Measurements from ENCODE around the gene SPON1.
A peak's percentile ranks its signal among the peaks of the same experiment; 100 is the strongest.

Gene SPON1

GRCh38 chr11:14304601-14305000 lies 342.1 kb downstream of the SPON1 start:
- no peak for TF ChIP-seq CTCF (IDR thresholded peaks at IDR 0.05)
- TF ChIP-seq ZFX (IDR thresholded peaks at IDR 0.05; ENCODE audit: borderline replicate concordance) = no peak
- H3K27ac ChIP-seq = no peak overlapping the region

- no peak for TF ChIP-seq ZFX (IDR thresholded peaks at IDR 0.05; ENCODE audit: borderline replicate concordance)
- no peak for TF ChIP-seq CTCF (IDR thresholded peaks at IDR 0.05)
- H3K27ac ChIP-seq = no peak overlapping the region
Measured at GRCh38 chr11:14305649-14306048, 343.1 kb downstream of the SPON1 start.

- TF ChIP-seq ZFX (IDR thresholded peaks at IDR 0.05; ENCODE audit: borderline replicate concordance) (no peak), CTCF (IDR thresholded peaks at IDR 0.05) (no peak)
Measured at GRCh38 chr11:14306481-14306880, 344.0 kb downstream of the SPON1 start.

GRCh38 chr11:14308114-14308896 lies 345.8 kb downstream of the SPON1 start:
- no peak overlapping the region for H3K27ac ChIP-seq
- TF ChIP-seq CTCF (IDR thresholded peaks at IDR 0.05) (peak; percentile 82), ZFX (IDR thresholded peaks at IDR 0.05; ENCODE audit: borderline replicate concordance) (no peak)

More at GRCh38 chr11:14306481-14306880, 344.0 kb downstream of the SPON1 start:
- no peak overlapping the region for H3K27ac ChIP-seq

GRCh38 chr11:14308897-14309387 lies 346.4 kb downstream of the SPON1 start:
- TF ChIP-seq ZFX (IDR thresholded peaks at IDR 0.05; ENCODE audit: borderline replicate concordance) (no peak), CTCF (IDR thresholded peaks at IDR 0.05) (peak; percentile 46)
- no peak overlapping the region for H3K27ac ChIP-seq

- no peak overlapping the region for H3K27ac ChIP-seq
- TF ChIP-seq CTCF (IDR thresholded peaks at IDR 0.05) (no peak), ZFX (IDR thresholded peaks at IDR 0.05; ENCODE audit: borderline replicate concordance) (no peak)
Measured at GRCh38 chr11:14309425-14310192, 347.1 kb downstream of the SPON1 start.

GRCh38 chr11:14310679-14311078 lies 348.2 kb downstream of the SPON1 start:
- TF ChIP-seq CTCF (IDR thresholded peaks at IDR 0.05) (no peak), ZFX (IDR thresholded peaks at IDR 0.05; ENCODE audit: borderline replicate concordance) (no peak)
- no peak overlapping the region for H3K27ac ChIP-seq
